ENCODE measurements around the gene INSYN2B. TPM values are rescaled to one million over a fixed set of nuclear protein-coding genes. Genes with fewer than 3 reads are reported as not detected.

Gene INSYN2B
- total RNA-seq, 1 experiment from 2014 or later, result not detected

GRCh38 chr5:169974121-169974770 is 6.0 kb downstream of the INSYN2B start:
- no peak for TF ChIP-seq POLR2AphosphoS5 (IDR thresholded peaks at IDR 0.05; ENCODE audit: low read depth, low read length)
- no peak for TF ChIP-seq ZBTB33 (IDR thresholded peaks at IDR 0.05; ENCODE audit: extremely low read depth, insufficient replicate concordance, low read length)
- TF ChIP-seq REST (IDR thresholded peaks at IDR 0.05; ENCODE audit: low read depth), result no peak
- no peak for TF ChIP-seq SP1 (IDR thresholded peaks at IDR 0.05; ENCODE audit: low read depth)
- Histone ChIP-seq H3K9me3 (ENCODE audit: control insufficient read depth in 1 of 2, insufficient read depth in 1 of 2, low read depth in 1 of 2, low read length in 2 of 2) (no peaks in the 10 kb centered on the region), H3K4me3 (replicated peaks in 1 of 2; ENCODE audit: low read depth in 1 of 2, low read length in 2 of 2) (no peak overlapping the region), H3K79me2 (ENCODE audit: insufficient read depth, low read length) (no peaks in the 10 kb centered on the region), H4K20me1 (ENCODE audit: insufficient read depth) (no peaks in the 10 kb centered on the region), H3K27me3 (ENCODE audit: insufficient read depth, low read length) (peaks cover 69% of the 10 kb centered on the region), H2AFZ (ENCODE audit: low read depth, low read length, poor library complexity, severe bottlenecking) (no peak overlapping the region), H3K9me2 (ENCODE audit: insufficient read depth) (no peaks in the 10 kb centered on the region), H3K27ac (ENCODE audit: low read depth, low read length) (no peak overlapping the region), H3K4me2 (ENCODE audit: low read length) (no peak overlapping the region), H3K36me3 (ENCODE audit: control insufficient read depth in 1 of 2, insufficient read depth in 2 of 2, low read length in 2 of 2) (no peaks in the 10 kb centered on the region), H3K9ac (ENCODE audit: low read length) (no peak overlapping the region), H3K4me1 (ENCODE audit: control insufficient read depth in 1 of 2, insufficient read depth in 2 of 2, low read length in 2 of 2) (peaks cover 0 to 9% of the 10 kb centered on the region in 2 experiments; a peak in 2 of 4 replicates)
- DNase-seq (ENCODE audit: low read depth, low spot score), result no peak
- ChIA-PET POLR2A (no interaction called here), CTCF (no interaction called here), RAD21 (ENCODE audit: low non-redundant PET in 1 of 2, low total read pairs in 2 of 2, uncharacterized antibody in 2 of 2, unreplicated experiment in 2 of 2) (no interaction called here)
- no TSS peak for BruUV-seq (replicated peaks)
- intact Hi-C loops (cut with micrococcal nuclease), result no loop called here
- no peak for ATAC-seq
